ENCODE measurements around the gene SPATA32.

GRCh38 chr17:45229681-45230409, 32.0 kb downstream of the SPATA32 start:
- TF ChIP-seq POLR2A (IDR thresholded peaks at IDR 0.05; ENCODE audit: low read length): no peak
- no peak for TF ChIP-seq GATA1 (IDR thresholded peaks at IDR 0.05; ENCODE audit: low read depth, low read length)

Data from erythroblast (primary cell).